ENCODE measurements around the gene TSPAN11.

DNA sequence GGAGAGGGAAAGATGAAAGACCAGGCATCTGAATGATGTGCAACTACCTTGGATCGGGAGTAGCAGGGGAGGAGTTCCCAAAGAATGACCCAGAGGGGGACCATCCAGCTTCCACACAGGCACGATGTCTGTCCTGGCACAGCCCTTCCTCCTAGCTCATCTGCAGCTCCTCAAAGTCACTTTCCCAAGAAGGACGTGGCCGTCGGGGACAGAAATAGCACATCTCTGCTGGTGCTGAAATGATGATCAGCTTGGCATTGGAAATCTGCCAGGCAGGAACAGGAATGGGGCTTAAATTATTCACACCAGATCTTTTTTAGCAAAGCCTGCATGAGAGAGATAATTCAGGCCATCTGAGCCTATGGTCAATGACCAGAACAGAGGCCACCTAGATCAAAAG is 41.7 kb downstream of the TSPAN11 start:
- TF ChIP-seq, protein P1, sequence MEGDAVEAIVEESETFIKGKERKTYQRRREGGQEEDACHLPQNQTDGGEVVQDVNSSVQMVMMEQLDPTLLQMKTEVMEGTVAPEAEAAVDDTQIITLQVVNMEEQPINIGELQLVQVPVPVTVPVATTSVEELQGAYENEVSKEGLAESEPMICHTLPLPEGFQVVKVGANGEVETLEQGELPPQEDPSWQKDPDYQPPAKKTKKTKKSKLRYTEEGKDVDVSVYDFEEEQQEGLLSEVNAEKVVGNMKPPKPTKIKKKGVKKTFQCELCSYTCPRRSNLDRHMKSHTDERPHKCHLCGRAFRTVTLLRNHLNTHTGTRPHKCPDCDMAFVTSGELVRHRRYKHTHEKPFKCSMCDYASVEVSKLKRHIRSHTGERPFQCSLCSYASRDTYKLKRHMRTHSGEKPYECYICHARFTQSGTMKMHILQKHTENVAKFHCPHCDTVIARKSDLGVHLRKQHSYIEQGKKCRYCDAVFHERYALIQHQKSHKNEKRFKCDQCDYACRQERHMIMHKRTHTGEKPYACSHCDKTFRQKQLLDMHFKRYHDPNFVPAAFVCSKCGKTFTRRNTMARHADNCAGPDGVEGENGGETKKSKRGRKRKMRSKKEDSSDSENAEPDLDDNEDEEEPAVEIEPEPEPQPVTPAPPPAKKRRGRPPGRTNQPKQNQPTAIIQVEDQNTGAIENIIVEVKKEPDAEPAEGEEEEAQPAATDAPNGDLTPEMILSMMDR (IDR thresholded peaks at IDR 0.05), result no peak
- TF ChIP-seq EP300 (IDR thresholded peaks at IDR 0.05), result no peak

Data from ovary (tissue), 3 donors.